Glutamatergic neuron (in vitro differentiated cells): ENCODE results near the gene SH2D3C. TPM values are rescaled to one million over a fixed set of nuclear protein-coding genes. Genes with fewer than 3 reads are reported as not detected.
A peak's percentile ranks its signal among the peaks of the same experiment; 100 is the strongest.

ENCODE experiments used
- DNase-seq: peaks from one replicate; pipeline ENCODE4 v3.0.0; 2022
- H3K27ac Mint-ChIP-seq: one replicate; pipeline ENCODE4 v1.8.0; 2020; ENCODE audit warnings: mild to moderate bottlenecking, mixed read lengths, inconsistent platforms; ENCODE audit not compliant: unreplicated experiment
- H3K27me3 Mint-ChIP-seq: one replicate; pipeline ENCODE4 v1.8.0; 2020; ENCODE audit warnings: mild to moderate bottlenecking, moderate library complexity, mixed read lengths, inconsistent platforms; ENCODE audit not compliant: unreplicated experiment
- H3K36me3 Mint-ChIP-seq: one replicate; pipeline ENCODE4 v1.8.0; 2020; ENCODE audit warnings: mild to moderate bottlenecking, mixed read lengths, inconsistent platforms; ENCODE audit not compliant: unreplicated experiment
- H3K4me1 Mint-ChIP-seq: one replicate; pipeline ENCODE4 v1.8.0; 2020; ENCODE audit warnings: mild to moderate bottlenecking, low read depth, mixed read lengths, inconsistent platforms; ENCODE audit not compliant: unreplicated experiment
- H3K4me3 Mint-ChIP-seq: one replicate; pipeline ENCODE4 v1.8.0; 2020; ENCODE audit warnings: mild to moderate bottlenecking, mixed read lengths, inconsistent platforms; ENCODE audit not compliant: unreplicated experiment
- H3K9me3 Mint-ChIP-seq: one replicate; pipeline ENCODE4 v1.8.0; 2020; ENCODE audit warnings: mild to moderate bottlenecking, moderate library complexity, mixed read lengths, inconsistent platforms; ENCODE audit not compliant: unreplicated experiment
- total RNA-seq: library from RNA; stranded (reverse); fragmentation: NEBNext Ultra II Directional; extraction: Animal tissue kit (Norgen Biotek cat#: 25700); gene quantifications from one replicate; pipeline ENCODE4 v1.2.1, GENCODE V29; 2021; ENCODE audit not compliant: unreplicated experiment
- TF ChIP-seq, protein P1 (sequence below): fragments of 200-600 bp; sonication (generic); IDR thresholded peaks from one replicate; pipeline ENCODE4 v1.5.0; 2021; ENCODE audit not compliant: partially characterized antibody, unreplicated experiment

SH2D3C gene
- total RNA-seq, 1 donor from 2014 or later, result 71.7 TPM

- Mint-ChIP-seq H3K27me3 (peaks cover 10% of the 10 kb centered on the region), H3K4me3 (no peak overlapping the region), H3K4me1 (peaks cover 19% of the 10 kb centered on the region), H3K9me3 (peaks cover 10% of the 10 kb centered on the region), H3K36me3 (peaks cover 5% of the 10 kb centered on the region), H3K27ac (no peak overlapping the region)
- TF ChIP-seq, protein P1, sequence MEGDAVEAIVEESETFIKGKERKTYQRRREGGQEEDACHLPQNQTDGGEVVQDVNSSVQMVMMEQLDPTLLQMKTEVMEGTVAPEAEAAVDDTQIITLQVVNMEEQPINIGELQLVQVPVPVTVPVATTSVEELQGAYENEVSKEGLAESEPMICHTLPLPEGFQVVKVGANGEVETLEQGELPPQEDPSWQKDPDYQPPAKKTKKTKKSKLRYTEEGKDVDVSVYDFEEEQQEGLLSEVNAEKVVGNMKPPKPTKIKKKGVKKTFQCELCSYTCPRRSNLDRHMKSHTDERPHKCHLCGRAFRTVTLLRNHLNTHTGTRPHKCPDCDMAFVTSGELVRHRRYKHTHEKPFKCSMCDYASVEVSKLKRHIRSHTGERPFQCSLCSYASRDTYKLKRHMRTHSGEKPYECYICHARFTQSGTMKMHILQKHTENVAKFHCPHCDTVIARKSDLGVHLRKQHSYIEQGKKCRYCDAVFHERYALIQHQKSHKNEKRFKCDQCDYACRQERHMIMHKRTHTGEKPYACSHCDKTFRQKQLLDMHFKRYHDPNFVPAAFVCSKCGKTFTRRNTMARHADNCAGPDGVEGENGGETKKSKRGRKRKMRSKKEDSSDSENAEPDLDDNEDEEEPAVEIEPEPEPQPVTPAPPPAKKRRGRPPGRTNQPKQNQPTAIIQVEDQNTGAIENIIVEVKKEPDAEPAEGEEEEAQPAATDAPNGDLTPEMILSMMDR, result no peak
- DNase-seq, result no peak
These were observed 68.2 kb downstream of the SH2D3C start for GRCh38 chr9:127710204-127710783.

DNA sequence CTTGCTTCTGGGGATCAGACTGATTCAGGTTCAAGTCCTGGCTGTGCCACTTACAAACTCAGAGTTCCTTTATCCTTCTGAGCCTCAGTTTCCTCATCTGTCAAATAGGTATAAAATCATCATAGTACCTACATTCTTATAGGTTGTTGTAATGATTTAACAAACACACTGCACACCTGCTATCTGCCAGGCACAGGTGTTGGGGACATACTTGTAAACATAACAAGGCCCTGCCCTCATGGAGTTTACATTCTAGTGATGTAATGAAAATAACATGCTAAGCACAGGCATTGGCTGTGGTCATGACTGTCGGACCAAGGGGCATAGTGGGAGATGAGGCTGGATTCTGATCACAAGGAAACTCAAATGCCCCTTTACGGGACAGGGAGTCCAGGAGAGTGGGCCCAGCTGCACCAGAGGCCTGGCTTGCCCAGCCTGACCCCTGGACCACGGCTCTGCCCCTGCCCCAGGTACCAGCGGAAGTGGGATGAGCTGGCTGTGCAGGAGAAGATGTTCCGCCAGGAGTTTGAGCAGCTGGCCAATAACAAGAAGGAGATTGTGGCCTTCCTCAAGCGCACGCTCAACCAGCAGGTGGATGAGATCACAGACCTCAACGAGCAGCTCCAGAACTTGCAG lies 69.4 kb downstream of the SH2D3C start:
- no peak for DNase-seq
- TF ChIP-seq, protein P1, result no peak
- Mint-ChIP-seq H3K27ac (no peak overlapping the region), H3K4me3 (peak overlapping the region; percentile 20), H3K4me1 (peaks cover 20% of the 10 kb centered on the region), H3K9me3 (peaks cover 10% of the 10 kb centered on the region), H3K27me3 (peaks cover 10% of the 10 kb centered on the region), H3K36me3 (peaks cover 5% of the 10 kb centered on the region)

DNA sequence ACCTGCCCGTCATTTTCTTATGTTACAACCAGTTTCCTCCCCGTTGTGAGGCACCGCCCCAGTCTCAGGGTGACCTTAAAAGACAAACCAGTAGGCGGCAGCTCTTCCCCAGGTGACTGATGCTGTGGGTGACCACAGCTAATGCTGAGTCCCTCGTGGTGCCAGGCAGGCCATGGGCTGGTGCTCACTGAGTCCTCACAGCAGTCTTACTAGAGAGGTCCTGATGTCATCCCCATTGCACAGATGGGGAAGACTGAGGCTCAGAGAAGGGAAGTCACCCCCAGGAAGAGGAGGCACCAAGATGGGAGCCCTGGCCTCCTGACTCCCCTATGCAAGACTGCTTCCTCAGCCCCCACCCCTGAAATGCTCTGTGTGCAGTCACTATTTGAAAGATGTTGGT lies 70.7 kb downstream of the SH2D3C start:
- TF ChIP-seq, protein P1, result no peak
- H3K4me1 Mint-ChIP-seq, result peaks cover 20% of the 10 kb centered on the region

DNA sequence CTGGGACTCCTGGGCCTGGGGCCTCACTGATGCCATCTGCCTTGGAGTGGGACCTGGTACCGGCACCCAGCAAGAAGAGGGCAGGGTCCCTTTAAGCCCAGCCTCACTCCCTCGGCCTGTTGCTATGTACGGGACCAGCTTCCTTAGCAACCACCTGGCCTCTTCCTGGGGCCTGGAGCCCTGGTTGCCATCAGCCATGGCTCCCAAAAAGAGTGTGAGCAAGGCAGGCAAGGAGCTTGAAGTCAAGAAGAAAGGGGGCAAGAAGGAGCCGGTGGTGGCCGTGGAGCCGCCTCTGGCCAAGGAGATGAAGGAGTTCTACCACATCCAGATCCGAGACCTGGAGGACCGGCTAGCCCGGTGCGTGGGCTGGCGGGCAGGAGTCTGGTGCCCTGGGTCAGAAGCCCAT lies 71.6 kb downstream of the SH2D3C start, which contains the start of gene CFAP157:
Gene CFAP157 (plus strand): TSS at position 153 of the 406 bp plus-strand sequence. CDS start 44 bp downstream, at position 197.
- Mint-ChIP-seq H3K36me3 (peaks cover 5% of the 10 kb centered on the region), H3K27me3 (peaks cover 12% of the 10 kb centered on the region), H3K9me3 (peaks cover 10% of the 10 kb centered on the region), H3K4me1 (peaks cover 20% of the 10 kb centered on the region), H3K4me3 (no peak within 1 kb of the TSS), H3K27ac (no peak within 1 kb of the TSS)
- DNase-seq, result peak; percentile 32
- TF ChIP-seq, protein P1, result no peak

More for the DNA sequence above, 70.7 kb downstream of the SH2D3C start:
- H3K27me3 Mint-ChIP-seq, result peaks cover 12% of the 10 kb centered on the region
- no peak overlapping the region for H3K27ac Mint-ChIP-seq
- H3K4me3 Mint-ChIP-seq, result no peak overlapping the region
- H3K9me3 Mint-ChIP-seq, result peaks cover 10% of the 10 kb centered on the region
- DNase-seq, result no peak
- peaks cover 5% of the 10 kb centered on the region for H3K36me3 Mint-ChIP-seq
